ENCODE measurements around the gene DNAH12. TPM values are rescaled to one million over a fixed set of nuclear protein-coding genes. Genes with fewer than 3 reads are reported as not detected.
"Not testable (repeated sequence)": the region's sequence is repeated elsewhere in the genome, so short reads cannot be mapped to it uniquely, and the experiment has no call there.

Gene DNAH12
- total RNA-seq, 1 donor from 2014 or later, result 0.25 TPM

DNA sequence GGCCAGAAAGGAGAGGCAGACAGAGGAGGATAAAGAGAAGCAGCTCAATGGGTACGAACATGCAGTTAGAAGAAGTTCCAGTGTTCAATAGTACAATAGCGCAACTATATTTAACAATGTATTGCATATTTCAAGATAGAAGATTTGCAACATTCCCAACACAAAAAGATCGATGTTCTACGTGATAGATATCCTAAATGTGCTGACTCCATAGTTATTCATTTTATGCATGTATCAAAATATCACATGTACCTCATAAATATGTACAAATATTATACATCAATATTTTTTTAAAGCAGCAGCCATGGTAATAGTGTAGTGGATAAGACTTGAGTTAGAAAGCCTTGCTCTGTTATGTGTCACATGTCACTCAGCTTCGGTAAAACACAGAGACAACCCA, 141.5 kb downstream of the DNAH12 start:
- no peak for DNase-seq (ENCODE audit: low read depth)

DNA sequence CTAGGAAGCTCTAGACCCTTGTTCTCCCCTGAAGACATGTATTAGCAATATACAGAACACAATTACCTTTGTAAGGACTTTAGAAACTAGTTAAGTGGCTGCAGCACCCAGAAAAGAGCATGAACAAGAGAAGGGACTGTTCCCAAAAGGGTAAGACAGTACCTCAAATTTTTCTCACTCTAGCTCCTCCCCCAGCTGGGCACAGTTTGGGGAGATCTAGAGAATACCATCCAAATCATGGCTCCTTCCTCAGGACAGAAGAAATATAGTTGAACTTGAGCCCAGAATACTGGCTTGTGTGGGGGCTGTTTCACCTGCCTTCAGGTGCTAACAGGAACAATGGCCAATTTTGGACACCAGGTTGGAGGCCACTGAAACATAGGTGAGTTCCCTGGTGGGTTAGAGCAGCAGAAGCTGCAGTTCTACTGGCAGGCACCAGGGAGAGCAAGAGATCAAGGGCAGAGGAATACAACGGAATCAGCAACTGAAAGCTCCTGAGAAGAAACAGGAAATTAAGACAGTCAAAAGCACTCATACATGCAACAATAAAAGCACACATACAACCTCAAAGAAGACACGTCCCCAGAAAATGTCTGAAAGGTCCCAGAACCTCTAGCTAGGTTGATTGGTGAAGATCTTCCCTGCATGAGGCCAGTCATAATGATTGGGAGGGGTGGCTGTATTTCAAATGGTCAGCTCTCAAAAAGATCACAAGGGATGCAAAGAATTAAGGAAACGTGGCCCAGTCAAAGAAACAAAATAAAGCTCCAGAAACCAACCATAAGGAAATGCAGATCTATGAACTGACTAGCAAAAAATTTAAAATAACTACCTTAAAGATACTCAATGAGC, 146.7 kb downstream of the DNAH12 start:
- peak; percentile 65 for DNase-seq (ENCODE audit: low read depth)

DNA sequence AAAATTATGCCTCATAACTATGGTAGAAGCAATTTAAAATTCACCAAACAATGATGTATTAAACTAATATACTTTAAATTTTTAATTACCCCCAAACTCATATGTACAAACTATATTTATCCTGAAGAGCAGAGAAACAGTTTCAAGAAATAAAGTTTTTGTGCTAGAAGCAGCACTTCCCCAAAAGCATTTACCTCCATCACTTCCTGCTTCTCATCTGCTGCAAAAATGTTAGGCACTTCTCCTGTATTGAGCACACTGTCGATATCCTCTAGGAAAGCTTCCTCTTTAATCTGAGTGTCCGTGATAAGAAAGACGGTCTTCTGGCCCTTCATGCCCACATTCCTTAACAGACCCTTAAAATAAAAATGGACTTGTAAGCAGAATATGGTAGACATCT, 150.2 kb downstream of the DNAH12 start:
- no peak for DNase-seq (ENCODE audit: low read depth)

DNA sequence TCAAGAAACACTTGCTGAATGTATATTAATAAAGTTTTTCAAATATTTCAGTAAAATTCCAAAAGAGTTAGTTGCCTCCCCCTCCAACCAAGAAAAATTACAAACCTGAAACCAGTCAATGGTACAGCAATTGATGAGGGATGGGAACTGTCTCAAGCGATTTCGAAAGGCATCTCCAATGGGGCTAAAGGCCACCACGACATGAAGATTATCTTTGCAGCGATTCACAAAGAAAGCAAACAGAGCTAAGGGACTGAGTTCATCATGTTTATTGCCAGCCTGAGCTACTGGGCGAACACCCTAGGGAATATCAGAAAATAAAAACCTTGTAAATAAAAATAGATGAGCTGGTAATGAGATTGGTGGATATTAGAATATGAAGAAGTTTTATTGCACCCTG, 152.4 kb downstream of the DNAH12 start:
- DNase-seq (ENCODE audit: low read depth), result no peak

DNA sequence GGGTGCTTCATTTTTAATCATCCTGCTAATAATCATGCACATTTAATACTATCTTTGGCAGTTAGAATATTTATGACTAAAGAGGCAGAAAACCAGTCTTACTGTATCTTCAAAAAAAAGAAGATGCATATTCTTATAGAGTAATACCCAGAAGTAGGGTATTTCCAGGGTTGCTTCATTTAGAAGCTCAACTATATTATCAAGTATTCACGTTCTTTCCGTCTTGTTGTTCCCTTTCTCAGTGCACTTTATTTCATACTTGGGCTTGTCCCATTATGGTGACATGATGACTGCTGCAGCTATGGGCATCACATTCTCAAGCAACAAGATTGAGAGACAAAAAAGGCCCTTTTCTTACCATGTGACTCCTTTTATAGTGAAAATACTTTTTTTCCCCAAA, 154.9 kb downstream of the DNAH12 start:
- no peak for DNase-seq (ENCODE audit: low read depth)

DNA sequence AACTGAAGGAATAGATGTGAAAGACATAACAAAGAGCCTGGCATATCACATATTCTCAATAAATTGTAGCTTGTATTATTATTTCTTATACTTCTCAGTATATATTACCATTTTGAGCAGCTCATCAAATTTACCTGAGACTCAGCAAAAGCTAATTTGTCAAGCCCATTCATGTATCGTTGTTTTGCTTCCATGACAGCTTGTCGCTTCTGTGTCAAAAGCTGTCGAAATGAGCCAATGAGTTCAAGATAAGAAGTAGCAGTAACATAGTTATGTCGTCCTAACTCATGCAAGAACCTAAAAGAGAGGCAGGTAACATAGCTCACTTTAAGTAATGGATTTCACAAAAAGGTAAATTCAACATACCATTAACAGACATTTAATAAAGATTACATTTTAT, 157.8 kb downstream of the DNAH12 start:
- DNase-seq (ENCODE audit: low read depth), result no peak

DNA sequence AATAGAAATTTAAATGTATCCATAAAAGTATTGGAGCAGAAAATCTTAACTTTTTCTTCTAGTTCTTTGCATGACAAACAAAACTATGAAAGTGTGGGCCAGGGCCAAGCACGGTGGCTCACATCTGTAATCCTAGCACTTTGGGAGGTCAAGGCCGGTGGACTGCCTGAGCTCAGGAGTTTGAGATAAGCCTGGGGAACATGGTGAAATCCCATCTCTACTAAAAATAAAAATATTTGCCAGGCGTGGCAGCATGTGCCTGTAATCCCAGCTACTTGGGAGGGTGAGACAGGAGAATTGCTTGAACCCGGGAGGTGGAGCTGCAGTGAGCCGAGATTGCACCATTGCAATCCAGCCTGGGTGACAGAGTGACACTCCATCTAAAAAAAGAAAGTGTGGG, 158.6 kb downstream of the DNAH12 start:
- no peak for DNase-seq (ENCODE audit: low read depth)

DNA sequence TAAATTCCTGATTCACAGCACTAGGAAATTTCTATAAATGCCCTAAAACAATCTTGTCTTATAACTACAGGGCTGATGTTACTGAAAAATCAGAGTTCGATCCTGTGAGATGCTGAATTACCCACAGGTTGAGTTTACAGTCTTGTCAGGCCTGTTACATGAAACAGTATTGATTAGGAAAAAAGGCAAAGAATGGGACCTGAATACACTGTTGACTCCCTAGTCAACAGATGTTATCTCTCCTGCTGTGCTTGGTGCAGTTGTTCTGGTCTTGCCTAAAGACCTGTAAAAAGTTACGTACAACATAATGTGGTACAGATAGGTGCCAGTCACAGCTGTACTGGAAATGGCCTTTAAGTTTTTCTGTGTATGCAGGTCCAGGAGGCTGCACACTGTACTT, 160.3 kb downstream of the DNAH12 start:
- DNase-seq (ENCODE audit: low read depth), result no peak

DNA sequence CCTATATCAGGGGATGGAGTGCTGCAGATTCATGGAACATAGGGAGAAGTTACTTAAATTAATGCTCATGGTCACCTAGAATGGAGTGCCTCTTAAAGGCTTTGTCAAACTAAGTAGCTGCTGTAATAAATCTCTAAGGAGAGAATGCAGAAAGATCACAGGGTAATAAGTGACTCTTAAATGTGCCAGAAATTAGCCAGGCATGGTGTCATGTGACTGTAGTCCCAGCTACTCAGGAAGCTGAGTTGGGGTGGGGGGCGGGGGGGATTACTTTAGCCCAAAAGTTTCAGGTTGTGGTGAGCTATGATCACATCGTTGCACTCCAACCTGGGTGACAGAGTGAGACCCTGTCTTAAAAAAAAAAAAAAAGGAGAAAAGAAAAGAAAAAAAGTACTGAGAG, 160.7 kb downstream of the DNAH12 start:
- peak; percentile 83 for DNase-seq (ENCODE audit: low read depth)

DNA sequence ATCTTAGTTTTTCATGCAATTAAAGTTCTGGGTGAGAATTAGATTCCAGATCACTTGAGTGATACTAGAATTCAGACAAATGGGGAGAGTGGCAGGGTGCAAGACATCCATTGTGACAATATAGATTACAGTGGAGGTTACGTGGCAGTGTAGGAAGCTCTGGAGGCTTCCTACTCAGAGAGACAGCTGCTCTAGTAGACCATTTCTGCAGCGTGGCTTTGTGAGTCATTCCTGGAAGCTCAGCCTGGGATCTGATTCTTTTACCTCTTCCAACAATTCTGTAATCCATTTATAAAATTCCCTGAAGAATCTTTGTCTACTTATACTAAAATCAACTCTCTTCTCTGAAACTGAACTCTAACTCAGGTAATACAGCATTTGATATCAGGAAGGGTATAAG, 161.2 kb downstream of the DNAH12 start:
- peak; percentile 71 for DNase-seq (ENCODE audit: low read depth)

DNA sequence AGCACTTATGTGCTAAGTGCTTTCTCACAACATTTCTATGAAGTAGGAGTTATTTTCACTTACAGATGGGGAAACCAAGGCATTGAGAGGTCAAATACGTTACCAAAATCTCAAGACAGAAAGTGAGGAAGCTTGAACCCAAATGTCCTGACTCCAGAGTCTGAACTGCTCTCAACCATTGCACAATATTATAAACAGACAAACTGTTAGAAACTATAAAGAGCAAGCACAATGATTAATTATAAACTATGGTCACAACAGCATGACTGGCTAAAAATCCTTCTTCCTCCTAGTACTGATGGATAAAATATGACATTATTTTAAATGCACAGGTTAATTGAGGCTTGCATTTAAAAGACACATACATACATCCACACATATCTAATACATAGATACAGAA, 173.8 kb downstream of the DNAH12 start:
- DNase-seq (ENCODE audit: low read depth), result peak; percentile 66

DNA sequence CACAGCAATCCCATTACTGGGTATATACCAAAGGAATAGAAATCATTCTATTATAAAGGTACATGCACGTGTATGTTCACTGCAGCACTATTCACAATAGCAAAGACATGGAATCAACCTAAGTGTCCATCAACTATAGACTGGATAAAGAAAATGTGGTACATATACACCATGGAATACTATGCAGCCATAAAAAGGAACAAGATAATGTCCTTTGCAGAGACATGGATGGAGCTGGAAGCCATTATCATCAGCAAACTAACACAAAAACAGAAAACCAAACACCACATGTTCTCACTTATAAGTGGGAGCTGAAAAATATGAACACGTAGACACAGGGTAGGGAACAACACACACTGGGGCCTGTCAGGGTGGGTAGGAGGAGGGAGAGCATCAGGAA, 179.1 kb downstream of the DNAH12 start:
- DNase-seq (ENCODE audit: low read depth), result not testable (repeated sequence)

DNA sequence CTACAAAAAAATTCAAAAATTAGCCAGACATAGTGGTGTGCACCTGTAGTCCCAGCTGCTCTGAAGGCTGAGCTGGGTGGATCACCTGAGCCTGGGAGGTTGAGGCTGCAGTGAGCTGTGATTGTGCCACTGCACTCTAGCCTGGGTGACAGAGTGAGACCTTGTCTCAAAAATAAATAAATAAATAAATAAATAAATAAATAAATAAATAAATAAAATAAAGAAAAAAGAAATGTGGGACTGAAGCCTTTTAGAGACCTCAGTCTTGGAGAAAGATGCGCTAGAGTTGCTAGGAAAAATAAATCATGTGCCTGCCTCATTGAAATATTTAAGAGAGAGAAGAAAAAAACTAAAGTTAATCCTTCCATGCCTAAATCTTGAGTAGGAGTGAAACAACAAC, 187.9 kb downstream of the DNAH12 start:
- not testable (repeated sequence) for DNase-seq (ENCODE audit: low read depth)

DNA sequence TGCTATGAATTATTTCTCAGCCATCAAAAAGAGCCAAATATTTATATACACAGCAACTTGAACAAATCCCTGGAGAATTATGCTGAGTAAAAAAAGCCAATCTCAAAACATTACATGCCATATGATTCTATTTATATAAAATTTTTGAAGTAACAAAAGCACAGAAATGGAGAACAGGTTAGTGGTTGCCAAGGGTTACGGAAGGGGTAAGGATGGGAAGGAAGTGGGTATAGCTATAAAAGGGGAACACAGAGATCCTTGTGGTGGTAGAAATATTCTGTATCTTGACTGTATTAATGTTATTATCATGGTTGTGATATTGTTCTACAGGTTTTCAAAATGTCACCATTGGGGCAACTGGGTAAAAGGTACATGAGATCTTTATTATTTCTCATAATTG, 189.4 kb downstream of the DNAH12 start:
- DNase-seq (ENCODE audit: low read depth), result no peak

DNA sequence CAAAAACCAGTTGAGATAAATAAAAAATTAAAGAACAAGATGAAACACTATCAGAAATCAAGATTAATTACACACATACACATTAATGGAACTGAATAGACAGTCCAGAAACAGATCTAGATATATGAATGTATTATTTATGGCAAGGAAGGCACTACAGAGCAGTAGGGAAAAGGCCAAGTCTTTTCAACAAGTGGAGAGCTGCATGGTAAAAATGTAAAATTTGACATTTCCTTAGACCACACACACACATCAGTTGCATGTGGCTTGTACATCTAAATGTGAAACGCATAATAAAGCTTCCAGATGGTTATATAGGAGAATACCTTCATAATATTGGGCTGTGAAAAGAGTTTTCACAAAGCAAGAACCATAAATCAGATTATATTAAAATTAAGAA, 193.9 kb downstream of the DNAH12 start:
- DNase-seq (ENCODE audit: low read depth), result no peak

DNA sequence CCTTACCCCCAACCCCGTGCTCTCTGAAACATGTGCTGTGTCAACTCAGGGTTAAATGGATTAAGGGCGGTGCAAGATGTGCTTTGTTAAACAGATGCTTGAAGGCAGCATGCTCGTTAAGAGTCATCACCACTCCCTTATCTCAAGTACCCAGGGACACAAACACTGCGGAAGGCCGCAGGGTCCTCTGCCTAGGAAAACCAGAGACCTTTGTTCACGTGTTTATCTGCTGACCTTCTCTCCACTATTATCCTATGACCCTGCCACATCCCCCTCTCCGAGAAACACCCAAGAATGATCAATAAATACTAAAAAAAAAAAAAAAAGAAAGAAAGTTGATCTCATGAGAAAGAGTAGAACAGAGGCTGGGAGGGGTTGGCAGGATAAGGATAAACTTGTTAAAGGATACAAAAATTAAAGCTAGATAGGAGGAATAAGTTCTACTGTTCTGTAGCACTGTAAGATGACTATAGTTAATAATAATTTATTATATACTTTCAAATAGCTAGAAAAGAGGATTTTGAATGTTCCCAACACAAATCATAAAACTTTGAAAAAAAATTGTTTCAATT, 205.0 kb downstream of the DNAH12 start:
- not testable (repeated sequence) for DNase-seq (ENCODE audit: low read depth)

DNA sequence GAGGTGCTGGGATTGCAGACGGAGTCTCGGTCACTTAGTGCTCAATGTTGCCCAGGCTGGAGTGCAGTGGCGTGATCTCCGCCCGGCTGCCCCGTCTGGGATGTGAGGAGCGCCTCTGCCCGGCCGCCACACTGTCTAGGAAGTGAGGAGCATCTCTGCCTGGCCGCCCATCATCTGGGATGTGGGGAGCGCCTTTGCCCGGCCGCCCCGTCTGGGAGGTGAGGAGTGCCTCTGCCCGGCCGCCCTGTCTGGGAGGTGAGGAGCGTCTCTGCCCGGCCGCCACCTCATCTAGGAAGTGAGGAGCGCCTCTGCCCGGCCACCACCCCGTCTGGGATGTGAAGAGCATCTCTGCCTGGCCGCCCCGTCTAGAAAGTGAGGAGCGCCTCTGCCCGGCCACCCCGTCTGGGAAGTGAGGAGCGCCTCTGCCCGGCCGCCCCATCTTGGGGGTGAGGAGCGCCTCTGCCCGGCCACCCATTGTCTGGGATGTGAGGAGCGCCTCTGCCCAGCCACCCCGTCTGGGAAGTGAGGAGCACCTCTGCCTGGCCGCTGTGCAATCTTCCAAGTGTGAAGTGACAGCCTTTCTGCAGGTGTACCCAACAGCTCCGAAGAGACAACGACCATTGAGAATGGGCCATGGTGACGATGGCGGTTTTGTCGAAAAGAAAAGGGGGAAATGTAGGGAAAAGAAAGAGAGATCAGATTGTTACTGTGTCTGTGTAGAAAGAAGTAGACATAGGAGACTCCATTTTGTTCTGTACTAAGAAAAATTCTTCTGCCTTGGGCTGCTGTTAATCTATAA, 205.7 kb downstream of the DNAH12 start:
- not testable (repeated sequence) for DNase-seq (ENCODE audit: low read depth)

DNA sequence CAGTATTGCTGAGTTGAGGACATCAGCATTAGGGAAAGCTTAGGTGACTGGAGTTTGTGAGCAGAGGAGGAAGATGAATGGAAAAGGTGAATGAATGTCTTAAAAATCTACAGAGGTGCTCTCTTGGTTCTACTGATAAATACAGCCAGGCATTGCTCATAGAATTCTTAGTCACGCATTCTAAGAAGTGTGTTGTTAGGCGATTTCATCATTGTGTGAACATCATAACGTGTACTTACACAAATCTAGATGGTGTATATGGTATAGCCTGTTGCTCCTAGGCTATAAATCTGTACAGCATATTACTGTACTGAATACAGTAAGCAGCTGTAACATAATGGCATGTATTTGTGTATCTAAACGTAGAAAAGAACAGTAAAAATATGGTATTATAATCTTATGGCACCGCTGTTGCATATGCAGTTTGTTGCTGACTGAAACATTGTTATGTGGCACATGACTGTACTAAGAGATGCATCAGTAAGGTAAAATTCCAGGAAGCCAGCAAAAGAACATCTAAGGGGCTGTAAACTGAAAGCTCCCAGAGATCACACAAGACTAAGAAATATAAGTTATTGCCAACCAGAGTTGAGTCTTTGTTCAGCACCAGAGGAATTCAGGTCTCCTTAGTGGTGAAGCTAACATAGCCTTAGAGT, 208.7 kb downstream of the DNAH12 start:
- DNase-seq (ENCODE audit: low read depth), result no peak

DNA sequence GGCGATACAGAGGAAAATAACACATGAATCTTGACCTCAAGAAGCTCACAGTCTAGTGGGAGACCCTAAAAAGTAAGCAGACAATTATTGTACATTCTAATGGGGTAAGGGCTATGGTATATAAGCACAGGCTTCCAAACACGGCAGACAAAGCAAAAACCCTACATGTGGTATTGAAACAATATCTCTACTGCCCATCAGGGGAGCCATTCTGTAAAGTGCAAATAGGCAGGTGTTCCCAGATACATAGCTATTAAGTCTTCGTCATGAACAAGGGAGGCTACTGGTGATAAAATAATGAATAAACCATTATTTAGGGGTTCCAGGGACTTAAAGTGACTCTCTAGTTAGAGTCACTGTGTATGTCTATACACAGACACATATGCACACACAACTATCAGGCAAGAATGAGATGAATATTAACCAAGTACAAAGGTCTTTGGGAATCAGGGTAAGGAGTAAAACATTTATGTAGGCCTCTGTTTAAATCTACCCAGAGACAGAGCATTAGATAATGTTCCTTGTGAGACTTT, 213.0 kb downstream of the DNAH12 start:
- DNase-seq (ENCODE audit: low read depth), result no peak

DNA sequence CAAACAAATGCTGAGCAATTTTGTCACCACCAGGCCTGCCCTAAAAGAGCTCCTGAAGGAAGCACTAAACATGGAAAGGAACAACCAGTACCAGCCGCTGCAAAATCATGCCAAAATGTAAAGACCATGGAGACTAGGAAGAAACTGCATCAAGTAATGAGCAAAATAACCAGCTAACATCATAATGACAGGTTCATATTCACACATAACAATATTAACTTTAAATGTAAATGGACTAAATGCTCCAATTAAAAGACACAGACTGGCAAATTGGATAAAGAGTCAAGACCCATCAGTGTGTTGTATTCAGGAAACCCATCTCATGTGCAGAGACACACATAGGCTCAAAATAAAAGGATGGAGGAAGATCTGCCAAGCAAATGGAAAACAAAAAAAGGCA, 217.6 kb downstream of the DNAH12 start:
- not testable (repeated sequence) for DNase-seq (ENCODE audit: low read depth)

DNA sequence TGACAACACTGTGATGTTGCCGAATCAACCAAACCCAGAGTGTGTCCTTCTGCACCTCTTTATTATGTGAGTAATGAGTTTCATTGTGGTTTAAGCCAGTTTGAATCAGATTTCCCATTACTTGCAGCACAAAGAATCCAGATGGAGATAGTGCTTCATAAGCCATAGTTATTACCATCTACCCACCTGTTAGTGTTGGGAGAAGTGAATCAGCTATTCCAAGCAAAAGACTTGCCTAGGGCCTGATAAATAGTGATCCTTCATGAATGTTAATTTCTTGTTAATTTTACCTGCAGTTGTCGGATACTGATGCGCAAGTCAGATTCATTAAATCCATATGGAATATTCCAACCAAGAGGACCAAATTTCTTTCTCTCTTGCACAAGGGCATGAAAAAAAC, 229.9 kb downstream of the DNAH12 start:
- DNase-seq (ENCODE audit: low read depth), result no peak

DNA sequence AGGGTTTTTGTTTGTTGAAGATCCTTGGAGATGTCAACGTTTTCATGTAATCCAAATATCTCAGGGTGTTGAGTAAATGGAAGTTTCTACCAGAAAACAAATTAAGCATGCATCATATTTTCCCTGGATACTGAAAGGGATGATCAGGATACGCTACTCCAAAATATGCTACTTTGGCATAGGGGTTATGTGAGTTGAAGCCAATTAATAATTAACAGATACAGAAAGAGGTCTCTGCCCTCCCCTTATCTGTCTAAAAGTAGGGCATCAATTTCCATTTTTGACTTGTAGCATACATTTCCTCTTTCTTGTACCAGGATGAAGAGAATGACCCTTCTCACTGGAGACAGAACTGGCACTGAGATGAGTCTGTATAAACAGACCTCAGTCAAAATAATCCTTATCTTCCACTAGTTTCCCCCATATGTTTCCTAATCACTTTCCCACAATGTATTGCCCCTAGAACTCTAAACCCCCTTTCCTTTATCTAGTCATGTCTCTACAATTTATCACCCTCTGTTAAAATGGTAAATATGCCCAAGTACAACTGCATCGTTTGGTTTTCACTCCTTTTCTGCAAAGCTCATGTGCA, 234.3 kb downstream of the DNAH12 start:
- DNase-seq (ENCODE audit: low read depth), result no peak
